ENCODE data around the gene CACNA1G. TPM values are rescaled to one million over a fixed set of nuclear protein-coding genes. Genes with fewer than 3 reads are reported as not detected.

The CACNA1G gene
- polyA plus RNA-seq, 1 donor from 2014 or later, result 10.9 TPM

GRCh38 chr17:50633683-50634082 lies 73.2 kb downstream of the CACNA1G start:
- no peak overlapping the region for H3K4me3 ChIP-seq (ENCODE audit: low read length)
- H3K27ac ChIP-seq (ENCODE audit: low read length), result no peak overlapping the region
- no peak overlapping the region for H2AFZ ChIP-seq (ENCODE audit: low read depth, low read length)
- H3K9ac ChIP-seq (ENCODE audit: low read length), result no peak overlapping the region
- H3K9me3 ChIP-seq (ENCODE audit: low read length), result no peaks in the 10 kb centered on the region
- peaks cover 14% of the 10 kb centered on the region for H3F3A ChIP-seq (ENCODE audit: insufficient read depth, low read length, poor library complexity, severe bottlenecking)
- TF ChIP-seq EZH2 (IDR thresholded peaks at IDR 0.05; ENCODE audit: borderline replicate concordance, insufficient read depth, low read length, poor library complexity, severe bottlenecking) (no peak), MXI1 (conservative IDR thresholded peaks at IDR 0.05; ENCODE audit: poor library complexity, severe bottlenecking) (no peak)
- peaks cover 42% of the 10 kb centered on the region for H3K27me3 ChIP-seq (ENCODE audit: insufficient read depth, low read depth, low read length)
- H4K20me1 ChIP-seq (ENCODE audit: insufficient read depth), result no peaks in the 10 kb centered on the region
- no peaks in the 10 kb centered on the region for H3K79me2 ChIP-seq (replicated peaks; ENCODE audit: insufficient read depth, low read length)
- no peaks in the 10 kb centered on the region for H3K36me3 ChIP-seq (ENCODE audit: insufficient read depth, low read length)
- H3K9me2 ChIP-seq (ENCODE audit: insufficient read depth, low read length), result no peaks in the 10 kb centered on the region
- no peak overlapping the region for H3K4me2 ChIP-seq (ENCODE audit: low read length)

GRCh38 chr17:50634224-50634914 lies 73.9 kb downstream of the CACNA1G start, which contains the start of gene ABCC3:
Gene ABCC3, plus strand, starts transcription at chr17:50634881. Its CDS starts 56 bp downstream, at chr17:50634937.
- Histone ChIP-seq H3K79me2 (replicated peaks; ENCODE audit: insufficient read depth, low read length) (no peaks in the 10 kb centered on the region), H2AFZ (ENCODE audit: low read depth, low read length) (no peak within 1 kb of the TSS), H3K4me2 (ENCODE audit: low read length) (no peak within 1 kb of the TSS), H3K27me3 (ENCODE audit: insufficient read depth, low read depth, low read length) (peaks cover 42% of the 10 kb centered on the region), H4K20me1 (ENCODE audit: insufficient read depth) (no peaks in the 10 kb centered on the region), H3K9me2 (ENCODE audit: insufficient read depth, low read length) (no peaks in the 10 kb centered on the region), H3K36me3 (ENCODE audit: insufficient read depth, low read length) (no peaks in the 10 kb centered on the region), H3K27ac (ENCODE audit: low read length) (no peak within 1 kb of the TSS), H3K9ac (ENCODE audit: low read length) (peak within 1 kb of the TSS; percentile 20), H3F3A (ENCODE audit: insufficient read depth, low read length, poor library complexity, severe bottlenecking) (peaks cover 9% of the 10 kb centered on the region), H3K9me3 (ENCODE audit: low read length) (no peaks in the 10 kb centered on the region), H3K4me3 (ENCODE audit: low read length) (peak within 1 kb of the TSS; percentile 45)
- TF ChIP-seq CTCF (IDR thresholded peaks at IDR 0.05; ENCODE audit: poor library complexity, severe bottlenecking) (no peak), MXI1 (conservative IDR thresholded peaks at IDR 0.05; ENCODE audit: poor library complexity, severe bottlenecking) (no peak), REST (IDR thresholded peaks at IDR 0.05; ENCODE audit: borderline replicate concordance) (no peak), EZH2 (IDR thresholded peaks at IDR 0.05; ENCODE audit: borderline replicate concordance, insufficient read depth, low read length, poor library complexity, severe bottlenecking) (no peak), POLR2AphosphoS5 (IDR thresholded peaks at IDR 0.05) (no peak), RAD21 (conservative IDR thresholded peaks at IDR 0.05) (no peak), EP300 (conservative IDR thresholded peaks at IDR 0.05; ENCODE audit: poor library complexity, severe bottlenecking) (no peak), TAF1 (IDR thresholded peaks at IDR 0.05; ENCODE audit: low read depth) (no peak), SMC3 (conservative IDR thresholded peaks at IDR 0.05; ENCODE audit: poor library complexity) (no peak)

Data from neural cell (in vitro differentiated cells).